Loucy (cell line): ENCODE measurements around the gene TMEM179.

Source experiments
- H2AFZ ChIP-seq: fragments of 200-600 bp; sonication (generic); 2 replicates; pipeline ENCODE4 v1.6.0; 2016; ENCODE audit warnings: antibody characterized with exemption, mild to moderate bottlenecking, low read length, moderate library complexity
- H3F3A ChIP-seq: fragments of 200-600 bp; 2 replicates; pipeline ENCODE4 v1.6.0; 2016; ENCODE audit warnings: antibody characterized with exemption, low read depth, mild to moderate bottlenecking
- H3K27me3 ChIP-seq: fragments of 200-600 bp; sonication (generic); 2 replicates; pipeline ENCODE4 v1.6.1; 2014; ENCODE audit warnings: low read length, mild to moderate bottlenecking; ENCODE audit not compliant: insufficient read depth, poor library complexity, severe bottlenecking
- H3K36me3 ChIP-seq: fragments of 200-600 bp; sonication (generic); 2 replicates; pipeline ENCODE4 v1.6.1; 2016; ENCODE audit warnings: low read length; ENCODE audit not compliant: insufficient read depth
- H3K4me1 ChIP-seq: fragments of 200-600 bp; sonication (generic); 2 replicates; pipeline ENCODE4 v1.5.1; 2014; ENCODE audit warnings: low read length, mild to moderate bottlenecking; ENCODE audit not compliant: insufficient read depth, poor library complexity, severe bottlenecking
- H3K4me2 ChIP-seq: fragments of 200-600 bp; sonication (generic); 2 replicates; pipeline ENCODE4 v1.6.0; 2014; ENCODE audit warnings: antibody characterized with exemption, low read length, low read depth, mild to moderate bottlenecking; ENCODE audit not compliant: poor library complexity, severe bottlenecking
- H3K4me3 ChIP-seq: fragments of 200-600 bp; sonication (generic); 2 replicates; pipeline ENCODE4 v1.5.1; 2014; ENCODE audit warnings: low read length, mild to moderate bottlenecking, mixed read lengths; ENCODE audit not compliant: poor library complexity, severe bottlenecking
- H3K79me2 ChIP-seq: fragments of 200-600 bp; sonication (generic); 2 replicates; pipeline ENCODE4 v1.6.1; 2014; ENCODE audit warnings: low read length; ENCODE audit not compliant: insufficient read depth
- H3K9ac ChIP-seq: fragments of 200-600 bp; sonication (generic); 2 replicates; pipeline ENCODE4 v1.6.0; 2014; ENCODE audit warnings: mild to moderate bottlenecking, low read depth, low read length, moderate library complexity; ENCODE audit not compliant: poor library complexity, severe bottlenecking
- H3K9me2 ChIP-seq: fragments of 200-600 bp; sonication (generic); replicated peaks from 2 replicates; pipeline ENCODE4 v1.6.1; 2016; ENCODE audit warnings: low read depth, low read length, mixed read lengths
- H3K9me3 ChIP-seq: fragments of 200-600 bp; sonication (generic); 2 replicates; pipeline ENCODE4 v1.6.1; 2014; ENCODE audit warnings: mild to moderate bottlenecking, antibody characterized with exemption, low read length, low read depth; ENCODE audit not compliant: insufficient read depth
- H4K20me1 ChIP-seq: fragments of 200-600 bp; sonication (generic); 2 replicates; pipeline ENCODE4 v1.6.0; 2014; ENCODE audit warnings: antibody characterized with exemption, low read length, mild to moderate bottlenecking; ENCODE audit not compliant: insufficient read depth, poor library complexity, severe bottlenecking
- CTCF ChIP-seq: fragments of 200-600 bp; sonication (generic); conservative IDR thresholded peaks from 2 replicates; pipeline ENCODE4 v1.5.1; 2014; ENCODE audit warnings: mild to moderate bottlenecking, antibody characterized with exemption, low read length
- EZH2phosphoT487 ChIP-seq: fragments of 200-600 bp; IDR thresholded peaks from 2 replicates; pipeline ENCODE4 v1.6.1; 2018; ENCODE audit warnings: antibody characterized with exemption, mild to moderate bottlenecking, moderate library complexity, borderline replicate concordance

The TMEM179 gene

DNA sequence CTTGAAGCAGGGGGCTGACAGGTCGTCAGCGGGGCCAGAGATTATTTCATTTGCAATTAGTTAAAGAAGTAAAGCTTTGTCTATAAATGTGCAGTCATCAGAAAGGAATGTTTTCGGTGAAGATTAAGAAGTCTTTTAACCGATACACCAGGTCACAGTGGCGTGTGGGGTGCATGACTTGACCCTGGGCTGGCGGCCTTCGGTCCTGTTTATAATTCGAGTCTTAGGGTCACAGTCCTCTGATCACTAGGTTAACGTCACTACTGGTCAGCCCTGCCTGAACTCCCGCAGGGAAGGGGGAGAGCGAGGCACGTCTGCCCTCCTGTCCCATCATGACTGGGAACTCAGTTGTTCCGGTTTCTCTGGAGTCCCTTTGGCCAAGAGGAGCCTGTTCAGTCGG lies 30.0 kb downstream of the TMEM179 start:
- TF ChIP-seq EZH2phosphoT487 (no peak), CTCF (no peak)
- no peaks in the 10 kb centered on the region for H3K9me2 ChIP-seq
- no peaks in the 10 kb centered on the region for H3F3A ChIP-seq
- H4K20me1 ChIP-seq = no peaks in the 10 kb centered on the region
- H3K9ac ChIP-seq = no peak overlapping the region
- no peak overlapping the region for H2AFZ ChIP-seq
- no peaks in the 10 kb centered on the region for H3K79me2 ChIP-seq
- no peaks in the 10 kb centered on the region for H3K9me3 ChIP-seq
- H3K4me1 ChIP-seq = no peaks in the 10 kb centered on the region
- H3K36me3 ChIP-seq = no peaks in the 10 kb centered on the region
- no peak overlapping the region for H3K4me3 ChIP-seq
- no peak overlapping the region for H3K4me2 ChIP-seq
- H3K27me3 ChIP-seq = no peaks in the 10 kb centered on the region

GRCh38 chr14:104573930-104574329 lies 30.6 kb downstream of the TMEM179 start:
- H2AFZ ChIP-seq = no peak overlapping the region
- no peaks in the 10 kb centered on the region for H4K20me1 ChIP-seq
- H3K27me3 ChIP-seq = no peaks in the 10 kb centered on the region
- no peaks in the 10 kb centered on the region for H3K4me1 ChIP-seq
- TF ChIP-seq CTCF (no peak), EZH2phosphoT487 (no peak)
- no peak overlapping the region for H3K4me3 ChIP-seq
- H3K9me2 ChIP-seq = no peaks in the 10 kb centered on the region
- H3K36me3 ChIP-seq = no peaks in the 10 kb centered on the region
- H3F3A ChIP-seq = no peaks in the 10 kb centered on the region
- H3K79me2 ChIP-seq = no peaks in the 10 kb centered on the region
- no peak overlapping the region for H3K4me2 ChIP-seq
- no peak overlapping the region for H3K9ac ChIP-seq
- no peaks in the 10 kb centered on the region for H3K9me3 ChIP-seq

GRCh38 chr14:104572668-104573067 lies 31.9 kb downstream of the TMEM179 start:
- Histone ChIP-seq H2AFZ (no peak overlapping the region), H3K9me2 (no peaks in the 10 kb centered on the region), H4K20me1 (no peaks in the 10 kb centered on the region), H3F3A (no peaks in the 10 kb centered on the region), H3K9me3 (no peaks in the 10 kb centered on the region), H3K36me3 (no peaks in the 10 kb centered on the region), H3K27me3 (no peaks in the 10 kb centered on the region), H3K4me3 (no peak overlapping the region), H3K79me2 (no peaks in the 10 kb centered on the region), H3K4me1 (no peaks in the 10 kb centered on the region), H3K4me2 (no peak overlapping the region), H3K9ac (no peak overlapping the region)
- TF ChIP-seq CTCF = no peak
- no peak for TF ChIP-seq EZH2phosphoT487
